Raji (cell line): ENCODE results near the gene RIPK4.

Source experiments
- POLR2A ChIP-seq: IDR thresholded peaks from 2 replicates; pipeline ENCODE4 v1.6.1; 2011; ENCODE audit warnings: low read depth, low read length, control low read depth; ENCODE audit not compliant: insufficient read depth

RIPK4 gene

GRCh38 chr21:41766883-41767605, at the start of gene RIPK4:
Gene RIPK4 (minus strand): TSS chr21:41767052. CDS start chr21:41767041, 11 bp downstream.
- no peak for TF ChIP-seq POLR2A

- no peak for TF ChIP-seq POLR2A
Measured at GRCh38 chr21:41815652-41816582, 49.1 kb upstream of the RIPK4 start.

- TF ChIP-seq POLR2A = no peak
Measured at GRCh38 chr21:41813226-41813625, 46.4 kb upstream of the RIPK4 start.

GRCh38 chr21:41812679-41813078, 45.8 kb upstream of the RIPK4 start:
- no peak for TF ChIP-seq POLR2A

- no peak for TF ChIP-seq POLR2A
Measured at GRCh38 chr21:41810597-41810932, 43.7 kb upstream of the RIPK4 start.

- TF ChIP-seq POLR2A = no peak
Measured at GRCh38 chr21:41809891-41810596, 43.2 kb upstream of the RIPK4 start.

GRCh38 chr21:41808846-41809245, 42.0 kb upstream of the RIPK4 start:
- no peak for TF ChIP-seq POLR2A

GRCh38 chr21:41808094-41808493, 41.2 kb upstream of the RIPK4 start:
- TF ChIP-seq POLR2A = no peak

GRCh38 chr21:41806773-41807172, 39.9 kb upstream of the RIPK4 start:
- TF ChIP-seq POLR2A = no peak

GRCh38 chr21:41805643-41806042, 38.8 kb upstream of the RIPK4 start:
- no peak for TF ChIP-seq POLR2A

GRCh38 chr21:41805038-41805437, 38.2 kb upstream of the RIPK4 start:
- TF ChIP-seq POLR2A = no peak

GRCh38 chr21:41804381-41804780, 37.5 kb upstream of the RIPK4 start:
- TF ChIP-seq POLR2A = no peak

GRCh38 chr21:41803316-41803715, 36.5 kb upstream of the RIPK4 start:
- TF ChIP-seq POLR2A = no peak

- no peak for TF ChIP-seq POLR2A
Measured at GRCh38 chr21:41802684-41803083, 35.8 kb upstream of the RIPK4 start.

- no peak for TF ChIP-seq POLR2A
Measured at GRCh38 chr21:41802198-41802584, 35.3 kb upstream of the RIPK4 start.
